ENCODE results near the gene SH3BGRL2. TPM values are rescaled to one million over a fixed set of nuclear protein-coding genes. Genes with fewer than 3 reads are reported as not detected.
A peak's percentile ranks its signal among the peaks of the same experiment; 100 is the strongest.

The SH3BGRL2 gene
- total RNA-seq, 1 donor from 2014 or later, result 0.13 TPM

GRCh38 chr6:79622364-79622763 is 8.8 kb upstream of the SH3BGRL2 start:
- H3K27ac Mint-ChIP-seq, result no peak overlapping the region
- no peak overlapping the region for H3K4me3 Mint-ChIP-seq
- intact Hi-C loops (cut with micrococcal nuclease), result no loop called here
- H3K27me3 Mint-ChIP-seq (ENCODE audit: insufficient read depth), result peaks cover 5% of the 10 kb centered on the region
- DNase-seq (ENCODE audit: low spot score), result no peak
- no peaks in the 10 kb centered on the region for H3K4me1 Mint-ChIP-seq (ENCODE audit: low read depth)
- no peaks in the 10 kb centered on the region for H3K9me3 Mint-ChIP-seq
- no peaks in the 10 kb centered on the region for H3K36me3 Mint-ChIP-seq (ENCODE audit: low read depth)

DNA sequence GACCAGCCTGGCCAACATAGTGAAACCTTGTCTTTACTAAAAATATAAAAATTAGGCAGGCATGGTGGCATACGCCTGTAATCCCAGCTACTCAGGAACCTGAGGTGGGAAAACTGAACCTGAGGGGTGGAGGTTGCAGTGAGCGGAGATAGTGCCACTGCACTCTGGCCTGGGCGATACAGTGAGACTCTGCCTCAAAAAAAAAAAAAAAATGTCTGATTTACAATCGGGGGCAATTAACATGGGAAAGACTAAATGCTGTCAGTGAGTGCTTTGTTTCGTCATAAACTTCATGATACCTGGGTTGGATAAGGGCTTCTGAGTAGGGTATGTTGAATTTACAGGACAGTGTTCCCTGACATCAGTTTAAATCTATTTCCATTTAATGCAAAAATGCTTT is 8.0 kb upstream of the SH3BGRL2 start:
- Mint-ChIP-seq H3K27ac (no peak overlapping the region), H3K36me3 (ENCODE audit: low read depth) (no peaks in the 10 kb centered on the region), H3K27me3 (ENCODE audit: insufficient read depth) (peaks cover 10% of the 10 kb centered on the region), H3K4me3 (no peak overlapping the region), H3K4me1 (ENCODE audit: low read depth) (no peaks in the 10 kb centered on the region), H3K9me3 (no peaks in the 10 kb centered on the region)
- intact Hi-C loops (cut with micrococcal nuclease), result no loop called here
- DNase-seq (ENCODE audit: low spot score), result no peak

- H3K36me3 Mint-ChIP-seq (ENCODE audit: low read depth), result no peaks in the 10 kb centered on the region
- peaks cover under 1% of the 10 kb centered on the region for H3K4me1 Mint-ChIP-seq (ENCODE audit: low read depth)
- H3K27ac Mint-ChIP-seq, result no peak overlapping the region
- peaks cover 24% of the 10 kb centered on the region for H3K27me3 Mint-ChIP-seq (ENCODE audit: insufficient read depth)
- DNase-seq (ENCODE audit: low spot score), result no peak
- H3K4me3 Mint-ChIP-seq, result no peak overlapping the region
- intact Hi-C loops (cut with micrococcal nuclease), result no loop called here
- H3K9me3 Mint-ChIP-seq, result no peaks in the 10 kb centered on the region
Observed at GRCh38 chr6:79625746-79626145, 5.4 kb upstream of the SH3BGRL2 start.

DNA sequence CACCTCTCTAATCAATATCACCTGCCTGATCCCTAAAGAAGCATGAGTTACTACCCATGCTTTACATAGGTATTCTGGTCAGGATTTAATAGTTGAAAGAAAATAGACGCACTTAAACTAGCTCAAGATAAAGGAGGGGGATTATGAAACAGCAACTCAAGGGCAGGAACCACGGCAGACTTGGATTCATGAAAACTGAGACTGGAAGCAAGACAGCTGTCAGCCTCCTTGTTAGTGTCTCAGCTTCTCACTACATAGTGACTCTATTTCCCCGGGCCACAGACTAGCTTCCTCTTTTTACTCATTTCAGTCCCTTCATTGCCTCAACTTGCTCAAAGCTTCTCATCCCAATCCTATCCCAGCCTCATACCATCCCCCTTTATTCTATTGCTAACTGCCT is 4.3 kb upstream of the SH3BGRL2 start:
- no peaks in the 10 kb centered on the region for H3K9me3 Mint-ChIP-seq
- intact Hi-C loops (cut with micrococcal nuclease), result no loop called here
- H3K27me3 Mint-ChIP-seq (ENCODE audit: insufficient read depth), result peaks cover 33% of the 10 kb centered on the region
- no peak overlapping the region for H3K4me3 Mint-ChIP-seq
- H3K27ac Mint-ChIP-seq, result no peak overlapping the region
- peaks cover 7% of the 10 kb centered on the region for H3K4me1 Mint-ChIP-seq (ENCODE audit: low read depth)
- no peak for DNase-seq (ENCODE audit: low spot score)
- H3K36me3 Mint-ChIP-seq (ENCODE audit: low read depth), result peaks cover 1% of the 10 kb centered on the region

- intact Hi-C loops (cut with micrococcal nuclease), result no loop called here
- H3K27ac Mint-ChIP-seq, result no peak overlapping the region
- H3K4me3 Mint-ChIP-seq, result no peak overlapping the region
- H3K9me3 Mint-ChIP-seq, result no peaks in the 10 kb centered on the region
- H3K4me1 Mint-ChIP-seq (ENCODE audit: low read depth), result peaks cover 10% of the 10 kb centered on the region
- peaks cover 2% of the 10 kb centered on the region for H3K36me3 Mint-ChIP-seq (ENCODE audit: low read depth)
- no peak for DNase-seq (ENCODE audit: low spot score)
- H3K27me3 Mint-ChIP-seq (ENCODE audit: insufficient read depth), result peaks cover 39% of the 10 kb centered on the region
Observed at GRCh38 chr6:79627422-79627821, 3.7 kb upstream of the SH3BGRL2 start.

DNA sequence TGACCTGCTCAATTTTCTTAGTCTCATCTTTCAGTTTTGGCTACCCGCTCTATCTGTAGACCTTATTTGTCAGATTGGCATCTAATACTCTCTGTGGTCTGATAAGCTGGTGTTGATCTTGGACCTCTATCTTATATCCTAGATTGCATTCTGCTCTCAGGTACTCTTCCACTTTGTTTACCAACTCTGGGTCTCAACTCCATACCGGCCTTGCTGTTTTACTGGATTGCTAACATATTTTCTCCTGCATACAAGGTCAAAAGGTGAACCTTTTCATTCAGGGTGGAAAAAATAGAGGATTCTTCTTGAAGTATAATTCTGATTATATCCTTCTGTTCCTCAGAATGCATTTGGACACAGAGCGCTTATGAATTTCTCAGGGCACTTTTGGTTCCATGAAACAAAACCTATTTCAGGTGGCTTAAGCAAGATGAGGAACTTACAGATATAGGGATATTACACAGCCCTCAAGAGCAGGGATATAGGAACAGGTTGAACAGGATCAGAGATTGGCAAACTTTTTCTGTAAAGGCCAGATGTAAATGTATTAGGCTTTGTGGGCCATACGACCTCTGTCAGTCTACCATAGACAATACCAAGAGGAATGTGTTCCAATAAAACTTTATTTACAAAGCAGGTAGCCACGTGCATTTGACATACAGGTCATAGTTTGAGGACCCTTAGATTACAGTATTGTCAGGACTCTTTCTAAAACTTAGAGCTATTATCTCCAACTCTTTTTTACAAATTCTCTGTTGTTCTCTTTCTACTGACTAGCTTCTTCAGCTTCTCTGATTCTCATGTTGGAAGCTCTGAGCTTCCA is 2.5 kb upstream of the SH3BGRL2 start:
- H3K27me3 Mint-ChIP-seq (ENCODE audit: insufficient read depth), result peaks cover 48% of the 10 kb centered on the region
- H3K4me3 Mint-ChIP-seq, result no peak overlapping the region

GRCh38 chr6:79630380-79630882 is 698 bp upstream of the SH3BGRL2 start:
- Mint-ChIP-seq H3K9me3 (no peaks in the 10 kb centered on the region), H3K36me3 (ENCODE audit: low read depth) (peaks cover 2% of the 10 kb centered on the region), H3K27me3 (ENCODE audit: insufficient read depth) (peaks cover 61% of the 10 kb centered on the region), H3K27ac (no peak overlapping the region), H3K4me1 (ENCODE audit: low read depth) (peaks cover 10% of the 10 kb centered on the region), H3K4me3 (peak overlapping the region; percentile 83)
- intact Hi-C loops (cut with micrococcal nuclease), result loop anchor here (1.0 kb wide), 1 partner anchor 21 kb away; no protein-coding TSS in a partner anchor
- DNase-seq (ENCODE audit: low spot score), result no peak

More for the DNA sequence above, 2.5 kb upstream of the SH3BGRL2 start:
- intact Hi-C loops (cut with micrococcal nuclease), result no loop called here
- Mint-ChIP-seq H3K4me1 (ENCODE audit: low read depth) (peaks cover 10% of the 10 kb centered on the region), H3K36me3 (ENCODE audit: low read depth) (peaks cover 2% of the 10 kb centered on the region), H3K27ac (no peak overlapping the region), H3K9me3 (no peaks in the 10 kb centered on the region)
- DNase-seq (ENCODE audit: low spot score), result no peak

DNA sequence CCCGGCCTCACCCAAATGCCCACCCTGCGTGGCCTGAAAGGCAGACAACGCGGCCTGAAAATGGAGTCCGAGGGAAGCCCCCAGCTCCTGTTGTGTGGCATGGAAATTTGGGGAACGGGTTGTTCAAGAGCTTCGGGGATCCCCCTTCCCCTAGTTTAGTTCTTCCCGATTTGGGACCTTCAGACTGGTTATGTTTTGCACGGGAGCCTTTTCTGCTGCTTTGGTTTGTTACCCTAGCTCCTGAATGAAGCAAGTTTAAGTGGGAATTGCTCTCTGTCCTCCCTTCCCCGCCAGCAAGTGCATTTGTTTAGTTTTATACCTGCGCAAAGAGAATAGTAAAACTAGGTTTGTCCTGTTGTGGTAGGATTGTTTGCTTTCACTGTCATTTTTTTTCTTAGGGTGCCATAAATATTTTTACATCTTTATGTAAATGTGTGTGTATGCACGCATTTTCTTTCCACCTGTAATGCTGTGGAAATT is 604 bp downstream of the SH3BGRL2 start:
- Mint-ChIP-seq H3K9me3 (no peaks in the 10 kb centered on the region), H3K36me3 (ENCODE audit: low read depth) (peaks cover 2% of the 10 kb centered on the region), H3K27ac (no peak overlapping the region), H3K27me3 (ENCODE audit: insufficient read depth) (peaks cover 67% of the 10 kb centered on the region), H3K4me1 (ENCODE audit: low read depth) (peaks cover 10% of the 10 kb centered on the region), H3K4me3 (peak overlapping the region; percentile 83)
- intact Hi-C loops (cut with micrococcal nuclease), result no loop called here
- DNase-seq (ENCODE audit: low spot score), result no peak

GRCh38 chr6:79632580-79632979 is 1.5 kb downstream of the SH3BGRL2 start:
- H3K27me3 Mint-ChIP-seq (ENCODE audit: insufficient read depth), result peaks cover 60% of the 10 kb centered on the region
- no peak for DNase-seq (ENCODE audit: low spot score)
- H3K4me1 Mint-ChIP-seq (ENCODE audit: low read depth), result peaks cover 10% of the 10 kb centered on the region
- H3K9me3 Mint-ChIP-seq, result no peaks in the 10 kb centered on the region
- no peak overlapping the region for H3K4me3 Mint-ChIP-seq
- intact Hi-C loops (cut with micrococcal nuclease), result no loop called here
- H3K36me3 Mint-ChIP-seq (ENCODE audit: low read depth), result peaks cover 2% of the 10 kb centered on the region
- H3K27ac Mint-ChIP-seq, result no peak overlapping the region

DNA sequence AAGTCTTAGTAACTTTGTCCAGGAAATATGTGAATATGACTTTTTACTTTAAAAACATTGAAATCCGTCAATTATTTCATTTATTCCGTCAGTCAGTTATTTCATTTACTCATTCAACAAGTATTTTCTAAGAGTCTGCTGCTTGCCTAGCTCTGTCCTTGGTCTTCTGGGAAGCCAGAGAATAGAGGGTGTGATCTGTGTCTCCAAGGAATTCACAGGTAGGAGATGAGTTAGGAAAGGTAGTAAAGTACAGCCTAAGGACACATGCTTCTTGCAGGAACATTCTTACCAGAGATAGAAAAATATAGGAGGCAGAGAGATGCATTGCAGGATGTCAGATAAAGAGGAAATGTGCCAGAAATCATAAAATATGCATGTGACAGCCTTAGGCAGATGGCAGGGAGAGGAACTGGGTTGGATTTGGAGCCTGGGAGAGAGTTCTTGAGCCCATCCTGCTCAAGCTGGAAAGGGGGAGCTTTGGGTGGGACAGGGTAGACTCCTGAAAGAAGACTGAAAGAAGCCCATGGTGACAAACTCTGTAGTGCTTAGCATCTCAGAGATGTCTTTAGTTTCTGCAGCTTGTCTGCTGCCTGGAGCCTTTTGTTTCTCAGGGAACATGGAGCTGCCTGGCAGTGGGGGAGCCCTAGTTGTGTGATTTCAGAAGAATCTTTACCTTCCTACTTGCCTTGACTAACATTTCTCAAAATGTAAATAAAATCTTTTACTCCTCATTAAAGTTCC is 3.5 kb downstream of the SH3BGRL2 start:
- Mint-ChIP-seq H3K4me1 (ENCODE audit: low read depth) (peaks cover 10% of the 10 kb centered on the region), H3K4me3 (no peak overlapping the region), H3K27me3 (ENCODE audit: insufficient read depth) (peaks cover 63% of the 10 kb centered on the region), H3K27ac (no peak overlapping the region), H3K9me3 (no peaks in the 10 kb centered on the region), H3K36me3 (ENCODE audit: low read depth) (peaks cover 2% of the 10 kb centered on the region)
- DNase-seq (ENCODE audit: low spot score), result no peak
- intact Hi-C loops (cut with micrococcal nuclease), result no loop called here

DNA sequence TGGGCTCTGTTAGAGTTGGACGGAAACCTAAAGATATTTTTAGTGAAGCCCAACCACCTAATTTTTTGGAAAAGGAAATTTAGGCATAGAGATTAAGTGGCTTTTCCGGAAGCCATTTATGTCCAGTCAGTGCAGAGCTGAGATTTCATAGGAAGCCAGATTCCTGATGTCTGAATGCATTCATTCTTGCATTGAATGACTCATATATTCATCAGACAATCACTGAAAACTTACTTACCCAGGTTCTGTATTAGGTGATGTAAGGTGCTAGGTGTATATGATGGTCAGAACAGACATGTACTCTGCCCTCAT is 4.1 kb downstream of the SH3BGRL2 start:
- no peak overlapping the region for H3K27ac Mint-ChIP-seq
- peaks cover 2% of the 10 kb centered on the region for H3K36me3 Mint-ChIP-seq (ENCODE audit: low read depth)
- no peaks in the 10 kb centered on the region for H3K9me3 Mint-ChIP-seq
- H3K4me1 Mint-ChIP-seq (ENCODE audit: low read depth), result peaks cover 10% of the 10 kb centered on the region
- no peak for DNase-seq (ENCODE audit: low spot score)
- intact Hi-C loops (cut with micrococcal nuclease), result no loop called here
- no peak overlapping the region for H3K4me3 Mint-ChIP-seq
- H3K27me3 Mint-ChIP-seq (ENCODE audit: insufficient read depth), result peaks cover 61% of the 10 kb centered on the region

DNA sequence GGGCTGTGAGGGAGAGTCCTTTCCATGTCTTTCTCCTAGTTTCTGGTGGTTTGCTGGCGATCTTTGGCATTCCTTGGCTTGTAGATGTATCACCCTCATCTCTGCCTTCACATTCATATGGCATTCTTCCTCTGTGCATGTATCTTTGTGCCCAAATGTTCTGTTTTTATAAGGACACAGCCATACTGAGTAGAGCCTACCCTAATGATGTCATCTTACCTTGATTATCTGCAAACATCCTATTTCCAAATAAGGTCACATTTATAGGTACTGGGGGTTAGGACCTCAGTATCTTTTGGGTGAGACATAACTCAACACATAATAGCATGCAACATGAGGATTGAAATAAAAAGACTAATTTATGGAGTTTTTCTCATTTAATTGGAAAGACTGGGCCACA is 5.5 kb downstream of the SH3BGRL2 start:
- Mint-ChIP-seq H3K9me3 (no peaks in the 10 kb centered on the region), H3K36me3 (ENCODE audit: low read depth) (peaks cover 2% of the 10 kb centered on the region), H3K4me1 (ENCODE audit: low read depth) (peaks cover 4% of the 10 kb centered on the region), H3K4me3 (no peak overlapping the region), H3K27ac (no peak overlapping the region), H3K27me3 (ENCODE audit: insufficient read depth) (peaks cover 53% of the 10 kb centered on the region)
- DNase-seq (ENCODE audit: low spot score), result no peak
- intact Hi-C loops (cut with micrococcal nuclease), result no loop called here

Measured in activated T-helper 1 cell treated with anti-CD3 and anti-CD28 coated beads, Interleukin-12 subunit alpha, Interleukin-12 subunit beta, Interleukin-2, Interleukin-4 antibody, amounts not matched to agents 30 ng/mL and 10 ng/mL and 1 ng/mL, durations not matched to agents 14 hours and 24 hours and 36 hours (primary cell).